Measurements from ENCODE around the gene SPOCK2. TPM values are rescaled to one million over a fixed set of nuclear protein-coding genes. Genes with fewer than 3 reads are reported as not detected.

Gene SPOCK2
- total RNA-seq, 1 donor from 2014 or later, result 63.7 TPM

GRCh38 chr10:72011976-72012512 is 76.3 kb downstream of the SPOCK2 start:
- no peak overlapping the region for H3K4me3 ChIP-seq (ENCODE audit: low read depth, low read length)
- TF ChIP-seq, protein P1, sequence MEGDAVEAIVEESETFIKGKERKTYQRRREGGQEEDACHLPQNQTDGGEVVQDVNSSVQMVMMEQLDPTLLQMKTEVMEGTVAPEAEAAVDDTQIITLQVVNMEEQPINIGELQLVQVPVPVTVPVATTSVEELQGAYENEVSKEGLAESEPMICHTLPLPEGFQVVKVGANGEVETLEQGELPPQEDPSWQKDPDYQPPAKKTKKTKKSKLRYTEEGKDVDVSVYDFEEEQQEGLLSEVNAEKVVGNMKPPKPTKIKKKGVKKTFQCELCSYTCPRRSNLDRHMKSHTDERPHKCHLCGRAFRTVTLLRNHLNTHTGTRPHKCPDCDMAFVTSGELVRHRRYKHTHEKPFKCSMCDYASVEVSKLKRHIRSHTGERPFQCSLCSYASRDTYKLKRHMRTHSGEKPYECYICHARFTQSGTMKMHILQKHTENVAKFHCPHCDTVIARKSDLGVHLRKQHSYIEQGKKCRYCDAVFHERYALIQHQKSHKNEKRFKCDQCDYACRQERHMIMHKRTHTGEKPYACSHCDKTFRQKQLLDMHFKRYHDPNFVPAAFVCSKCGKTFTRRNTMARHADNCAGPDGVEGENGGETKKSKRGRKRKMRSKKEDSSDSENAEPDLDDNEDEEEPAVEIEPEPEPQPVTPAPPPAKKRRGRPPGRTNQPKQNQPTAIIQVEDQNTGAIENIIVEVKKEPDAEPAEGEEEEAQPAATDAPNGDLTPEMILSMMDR (conservative IDR thresholded peaks at IDR 0.05; ENCODE audit: low read depth, low read length), result no peak
- DNase-seq (ENCODE audit: low read depth), result no peak

DNA sequence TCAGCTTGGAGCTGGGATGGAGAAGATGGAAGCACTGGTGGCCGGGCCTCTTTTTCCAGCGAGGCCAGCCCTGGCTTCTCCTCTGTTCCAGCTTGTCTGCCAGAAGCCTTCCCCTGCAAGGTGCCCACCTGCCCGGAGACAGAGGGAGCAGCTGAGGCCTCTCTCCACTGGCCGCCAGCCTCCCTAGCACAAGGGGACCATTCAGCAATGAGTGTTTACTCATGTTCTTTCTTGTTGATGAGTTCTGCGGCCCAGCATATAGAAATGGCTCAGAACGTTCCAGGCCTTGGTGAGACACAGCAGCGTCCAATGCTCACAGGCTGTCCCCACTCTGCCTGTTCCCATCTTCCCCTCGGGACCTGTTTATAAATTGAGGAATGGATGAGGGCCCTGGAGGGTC is 76.9 kb downstream of the SPOCK2 start:
- TF ChIP-seq, protein P1 (conservative IDR thresholded peaks at IDR 0.05; ENCODE audit: low read depth, low read length), result no peak
- DNase-seq (ENCODE audit: low read depth), result no peak
- H3K4me3 ChIP-seq (ENCODE audit: low read depth, low read length), result no peak overlapping the region

GRCh38 chr10:72011016-72011415 is 77.3 kb downstream of the SPOCK2 start:
- H3K4me3 ChIP-seq (ENCODE audit: low read depth, low read length), result no peak overlapping the region
- TF ChIP-seq, protein P1 (conservative IDR thresholded peaks at IDR 0.05; ENCODE audit: low read depth, low read length), result no peak
- DNase-seq (ENCODE audit: low read depth), result no peak

DNA sequence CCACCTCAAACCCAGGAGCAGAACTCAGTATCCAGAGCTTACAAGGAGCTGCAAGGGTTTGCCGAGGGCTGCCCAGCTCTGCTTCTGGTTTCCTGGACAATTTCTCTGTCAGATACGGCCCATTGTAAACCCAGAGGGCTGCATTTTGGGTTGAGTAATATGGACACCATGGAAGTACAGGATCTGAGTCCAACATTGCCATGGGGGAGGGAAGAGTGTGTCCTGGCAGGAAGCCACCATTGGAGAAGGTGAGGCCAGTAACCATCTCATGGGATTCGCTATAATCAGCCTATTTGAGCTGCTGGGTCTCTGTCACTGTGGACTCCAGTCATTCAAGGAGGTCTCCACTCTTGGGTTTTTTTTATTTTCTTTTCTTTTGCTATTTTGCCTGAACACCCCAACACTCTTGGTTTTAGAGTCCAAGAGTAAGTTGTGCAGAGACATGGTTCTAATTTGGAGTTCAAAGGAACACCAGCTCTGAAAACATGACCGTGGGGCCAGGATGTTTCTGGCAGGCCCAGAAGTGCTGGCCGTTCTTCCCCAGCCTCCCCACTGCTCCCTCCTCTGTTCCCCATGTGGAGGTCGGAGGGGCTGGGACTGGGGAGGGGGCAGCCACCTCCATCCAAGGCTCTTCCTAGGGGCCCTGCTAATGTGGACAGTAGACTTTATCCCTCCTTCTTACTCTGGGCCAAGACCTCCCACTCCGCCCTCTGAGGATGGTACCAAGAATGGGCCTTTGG is 77.9 kb downstream of the SPOCK2 start:
- no peak overlapping the region for H3K4me3 ChIP-seq (ENCODE audit: low read depth, low read length)
- TF ChIP-seq, protein P1 (conservative IDR thresholded peaks at IDR 0.05; ENCODE audit: low read depth, low read length), result no peak
- no peak for DNase-seq (ENCODE audit: low read depth)

DNA sequence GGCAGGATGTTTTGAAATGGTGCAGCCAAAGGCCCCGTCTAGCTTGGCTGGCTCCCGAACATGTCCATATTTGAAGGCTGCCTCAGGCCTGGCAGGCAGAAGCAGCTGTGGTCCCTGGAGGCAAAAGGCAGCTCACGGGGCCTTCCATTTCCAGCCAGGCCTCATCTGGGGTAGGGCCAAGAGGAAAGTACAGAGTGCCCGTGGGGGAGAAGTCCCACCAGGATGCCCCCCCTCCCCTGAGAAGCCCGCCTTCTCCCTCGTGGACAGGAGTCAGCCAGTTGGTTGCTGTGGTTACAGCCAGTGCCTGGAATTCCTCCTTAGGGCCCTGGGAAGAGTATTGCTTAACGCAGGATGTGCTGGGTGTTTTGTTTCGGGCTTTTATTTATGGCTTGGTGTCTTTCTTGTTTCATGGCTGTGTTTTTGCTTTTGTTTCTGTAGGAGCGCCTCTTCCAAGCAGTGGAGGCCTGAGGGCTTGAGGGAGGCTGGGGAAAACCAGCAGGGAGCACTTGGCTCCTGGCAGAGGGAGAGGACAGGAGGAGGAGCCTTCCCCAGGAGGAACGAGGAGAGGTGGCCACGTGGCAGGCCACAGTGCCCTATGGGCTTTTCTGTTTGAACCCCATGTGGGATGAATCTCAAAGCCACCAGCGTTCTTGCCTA is 78.8 kb downstream of the SPOCK2 start:
- H3K4me3 ChIP-seq (ENCODE audit: low read depth, low read length), result no peak overlapping the region

DNA sequence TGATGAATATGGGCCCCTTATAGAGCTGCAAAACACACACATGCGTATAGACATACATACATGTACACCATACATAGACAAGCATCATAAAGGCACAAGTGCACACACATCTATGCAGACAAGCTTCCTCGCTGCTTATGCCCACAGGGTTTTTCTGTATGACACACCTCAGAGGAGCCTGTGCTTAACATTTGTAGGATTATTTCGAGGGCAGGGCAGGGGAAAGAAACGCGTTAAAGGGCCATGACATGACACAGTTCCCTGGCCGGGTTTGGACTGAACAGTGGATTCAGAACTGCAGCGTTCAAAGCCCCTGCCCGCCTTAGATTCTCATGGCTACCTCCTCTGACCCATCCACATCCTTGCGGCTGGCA is 79.3 kb downstream of the SPOCK2 start:
- TF ChIP-seq, protein P1 (conservative IDR thresholded peaks at IDR 0.05; ENCODE audit: low read depth, low read length), result no peak
- H3K4me3 ChIP-seq (ENCODE audit: low read depth, low read length), result no peak overlapping the region
- DNase-seq (ENCODE audit: low read depth), result no peak

More for the DNA sequence above, 78.8 kb downstream of the SPOCK2 start:
- TF ChIP-seq, protein P1 (conservative IDR thresholded peaks at IDR 0.05; ENCODE audit: low read depth, low read length), result no peak
- no peak for DNase-seq (ENCODE audit: low read depth)

Other genes with a start within 250 kb of the SPOCK2 start
- 444 and 614 TPM in 2 replicates for gene PSAP, start 237.3 kb downstream of the SPOCK2 start, total RNA-seq
- 20.5 and 29.7 TPM in 2 replicates for gene CHST3, start 124.2 kb downstream of the SPOCK2 start, total RNA-seq
- gene ANAPC16, start 127.5 kb upstream of the SPOCK2 start, total RNA-seq, result 33.7 and 44.2 TPM in 2 replicates
- 21.4 and 39.0 TPM in 2 replicates for gene ASCC1, start 127.7 kb upstream of the SPOCK2 start, total RNA-seq
- 33.6 and 122 TPM in 2 replicates for gene DDIT4, start 185.4 kb upstream of the SPOCK2 start, total RNA-seq